GM06990 (cell line): ENCODE results near the gene KRT78.

Experiments
- DNase-seq: peaks from one replicate; pipeline ENCODE4 v3.0.0-alpha.2; 2011; ENCODE audit not compliant: insufficient read length; ENCODE audit errors: extremely low read depth
- H3K27me3 ChIP-seq: replicated peaks from 2 replicates; pipeline ENCODE4 v1.6.0; 2011; ENCODE audit warnings: low read length; ENCODE audit not compliant: control insufficient read depth, insufficient read depth
- H3K36me3 ChIP-seq: 2 replicates; pipeline ENCODE4 v1.5.1; 2011; ENCODE audit warnings: low read length; ENCODE audit not compliant: control insufficient read depth, insufficient read depth
- H3K4me3 ChIP-seq: replicated peaks from 2 replicates; pipeline ENCODE4 v1.5.1; 2011; ENCODE audit warnings: low read depth, mild to moderate bottlenecking, control low read depth, low read length
- TF ChIP-seq, protein P1 (sequence below): IDR thresholded peaks from 2 replicates; pipeline ENCODE4 v1.5.1; 2011; ENCODE audit warnings: low read length, control low read depth, mild to moderate bottlenecking, inconsistent platforms; ENCODE audit not compliant: insufficient read depth, poor library complexity, severe bottlenecking

KRT78 gene

DNA sequence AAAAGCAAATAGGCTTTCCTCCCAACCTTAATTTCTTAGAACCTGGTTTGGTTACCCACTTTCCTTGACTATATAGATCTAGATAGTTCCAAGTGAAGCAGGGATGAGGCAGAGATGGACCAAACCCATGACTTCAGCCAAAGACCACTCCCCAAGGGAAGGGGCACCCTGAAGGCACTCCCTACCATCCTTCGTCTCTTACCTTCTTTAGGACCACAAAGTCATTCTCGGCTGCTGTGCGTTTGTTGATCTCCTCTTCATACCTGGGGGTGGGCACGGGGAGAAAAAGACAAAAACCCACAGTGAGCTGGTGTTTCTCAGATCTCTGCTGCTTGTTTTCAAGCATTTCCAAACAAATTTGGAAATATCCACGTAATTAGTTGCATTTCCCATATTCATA, 38.2 kb downstream of the KRT78 start:
- H3K36me3 ChIP-seq = no peaks in the 10 kb centered on the region
- TF ChIP-seq, protein P1, sequence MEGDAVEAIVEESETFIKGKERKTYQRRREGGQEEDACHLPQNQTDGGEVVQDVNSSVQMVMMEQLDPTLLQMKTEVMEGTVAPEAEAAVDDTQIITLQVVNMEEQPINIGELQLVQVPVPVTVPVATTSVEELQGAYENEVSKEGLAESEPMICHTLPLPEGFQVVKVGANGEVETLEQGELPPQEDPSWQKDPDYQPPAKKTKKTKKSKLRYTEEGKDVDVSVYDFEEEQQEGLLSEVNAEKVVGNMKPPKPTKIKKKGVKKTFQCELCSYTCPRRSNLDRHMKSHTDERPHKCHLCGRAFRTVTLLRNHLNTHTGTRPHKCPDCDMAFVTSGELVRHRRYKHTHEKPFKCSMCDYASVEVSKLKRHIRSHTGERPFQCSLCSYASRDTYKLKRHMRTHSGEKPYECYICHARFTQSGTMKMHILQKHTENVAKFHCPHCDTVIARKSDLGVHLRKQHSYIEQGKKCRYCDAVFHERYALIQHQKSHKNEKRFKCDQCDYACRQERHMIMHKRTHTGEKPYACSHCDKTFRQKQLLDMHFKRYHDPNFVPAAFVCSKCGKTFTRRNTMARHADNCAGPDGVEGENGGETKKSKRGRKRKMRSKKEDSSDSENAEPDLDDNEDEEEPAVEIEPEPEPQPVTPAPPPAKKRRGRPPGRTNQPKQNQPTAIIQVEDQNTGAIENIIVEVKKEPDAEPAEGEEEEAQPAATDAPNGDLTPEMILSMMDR = no peak
- no peak overlapping the region for H3K4me3 ChIP-seq
- no peaks in the 10 kb centered on the region; the same call in 1 of the 2 replicates for H3K27me3 ChIP-seq
- DNase-seq = no peak

DNA sequence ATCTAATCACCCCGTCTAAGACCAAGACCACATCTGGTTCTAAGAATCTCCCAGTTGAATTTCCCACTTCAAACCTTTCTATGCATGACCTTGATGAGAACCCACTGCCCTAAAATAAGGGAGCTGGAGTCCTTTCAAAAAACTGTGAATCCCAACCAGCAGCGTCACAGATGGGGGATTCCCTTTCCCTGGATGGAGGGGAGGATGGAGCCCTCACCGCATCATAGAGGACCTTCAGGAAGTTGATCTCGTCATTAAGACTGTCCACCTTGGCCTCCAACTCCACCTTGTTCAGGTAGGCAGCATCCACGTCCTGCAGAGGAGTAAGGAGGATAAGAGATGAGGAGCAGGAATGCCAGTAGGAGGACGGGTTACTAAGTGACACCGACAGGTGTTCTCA, 39.6 kb downstream of the KRT78 start:
- Histone ChIP-seq H3K4me3 (no peak overlapping the region), H3K27me3 (no peaks in the 10 kb centered on the region; the same call in 1 of the 2 replicates)
- DNase-seq = no peak

DNA sequence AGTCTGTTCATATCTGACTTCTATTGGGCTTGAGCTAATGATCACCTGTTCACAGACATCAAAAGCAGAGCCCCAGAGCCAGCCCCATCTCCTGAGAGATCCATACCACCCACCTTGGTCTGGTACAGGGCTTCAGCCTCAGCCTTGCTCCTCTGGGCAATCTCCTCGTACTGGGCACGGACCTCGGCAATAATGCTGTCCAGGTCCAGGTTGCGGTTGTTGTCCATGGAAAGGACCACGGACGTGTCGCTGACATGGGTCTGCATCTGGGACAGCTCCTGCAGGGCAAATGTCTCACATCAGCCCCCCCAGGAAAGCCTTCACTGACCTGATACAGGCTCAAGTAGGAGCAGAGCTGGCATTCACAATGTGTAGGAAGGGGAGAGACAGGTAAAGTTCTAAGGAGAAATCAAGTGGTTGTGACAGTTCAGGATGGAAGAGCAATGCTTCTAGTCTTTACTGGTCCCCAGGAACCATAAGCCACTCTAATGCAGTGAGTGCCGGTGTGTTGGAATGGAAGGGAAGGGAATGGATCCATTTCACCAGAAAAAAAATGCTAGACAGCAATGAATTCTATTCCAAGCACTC, 40.1 kb downstream of the KRT78 start:
- no peaks in the 10 kb centered on the region; the same call in 1 of the 2 replicates for H3K27me3 ChIP-seq
- TF ChIP-seq, protein P1 = no peak
- DNase-seq = no peak

More for the DNA sequence above, 39.6 kb downstream of the KRT78 start:
- no peaks in the 10 kb centered on the region for H3K36me3 ChIP-seq
- TF ChIP-seq, protein P1 = no peak

DNA sequence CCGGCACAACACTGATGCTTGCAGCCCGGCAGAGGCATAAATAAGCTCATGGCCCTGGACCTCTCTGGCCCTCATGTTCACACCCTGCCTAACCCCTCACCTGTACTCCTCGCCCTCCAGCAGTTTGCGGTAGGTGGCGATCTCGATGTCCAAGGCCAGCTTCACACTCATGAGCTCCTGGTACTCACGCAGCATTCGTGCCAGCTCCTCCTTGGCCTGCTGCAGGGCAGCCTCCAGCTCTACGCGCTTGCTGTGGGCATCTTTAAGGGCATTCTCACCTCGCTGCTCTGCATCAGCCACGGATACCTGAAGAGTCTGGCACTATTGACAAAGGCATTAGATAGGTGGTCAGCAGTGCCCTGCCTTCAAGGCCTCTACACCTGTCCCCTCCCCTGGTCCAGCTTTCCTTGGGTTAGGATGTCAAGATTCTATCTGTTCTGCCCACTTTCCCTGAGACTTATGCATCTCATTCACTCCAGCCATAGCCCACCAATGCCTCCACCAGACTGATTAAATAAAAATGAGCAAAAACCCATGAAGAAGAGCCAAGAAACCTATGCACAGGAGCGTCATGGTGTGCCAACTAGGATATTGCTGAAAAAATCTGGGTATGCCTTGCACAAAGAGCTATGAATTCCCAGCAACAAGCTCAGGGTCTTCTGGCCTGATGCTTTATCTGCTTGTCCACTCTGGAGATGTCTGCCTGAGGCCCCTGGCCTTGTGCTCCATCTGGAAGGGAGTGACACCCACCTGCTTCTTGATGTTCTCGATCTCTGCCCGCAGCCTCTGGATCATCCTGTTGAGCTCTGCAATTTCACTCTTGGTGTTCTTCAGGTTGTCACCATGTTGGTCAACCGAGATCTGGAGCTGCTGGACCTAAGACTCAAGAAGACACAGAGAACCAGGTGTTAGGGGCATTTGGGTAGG, 41.0 kb downstream of the KRT78 start:
- Histone ChIP-seq H3K36me3 (no peaks in the 10 kb centered on the region), H3K4me3 (no peak overlapping the region), H3K27me3 (no peaks in the 10 kb centered on the region; the same call in 1 of the 2 replicates)
- TF ChIP-seq, protein P1 = no peak
- DNase-seq = no peak

More for the DNA sequence above, 40.1 kb downstream of the KRT78 start:
- Histone ChIP-seq H3K36me3 (no peaks in the 10 kb centered on the region), H3K4me3 (no peak overlapping the region)

GRCh38 chr12:52806821-52807543, 41.8 kb downstream of the KRT78 start:
- H3K4me3 ChIP-seq = no peak overlapping the region
- H3K27me3 ChIP-seq = no peaks in the 10 kb centered on the region; the same call in 1 of the 2 replicates
- TF ChIP-seq, protein P1 = no peak
- H3K36me3 ChIP-seq = no peaks in the 10 kb centered on the region
- DNase-seq = no peak
